SK-N-MC (cell line): Measurements from ENCODE around the gene TNFRSF14.

Experiments
- EZH2 ChIP-seq: fragments of 200-600 bp; sonication (generic); IDR thresholded peaks from one replicate; pipeline ENCODE4 v1.6.1; 2017; ENCODE audit warnings: antibody characterized with exemption
- FOXP2 ChIP-seq: optimal IDR thresholded peaks from 2 replicates; pipeline ENCODE3; 2011; ENCODE audit warnings: mild to moderate bottlenecking, moderate library complexity; ENCODE audit not compliant: insufficient read depth; ENCODE audit errors: extremely low read length, control extremely low read depth
- POLR2AphosphoS5 ChIP-seq: IDR thresholded peaks from 2 replicates; pipeline ENCODE4 v1.6.1; 2012; ENCODE audit warnings: mild to moderate bottlenecking, low read depth, low read length, borderline replicate concordance

DNA sequence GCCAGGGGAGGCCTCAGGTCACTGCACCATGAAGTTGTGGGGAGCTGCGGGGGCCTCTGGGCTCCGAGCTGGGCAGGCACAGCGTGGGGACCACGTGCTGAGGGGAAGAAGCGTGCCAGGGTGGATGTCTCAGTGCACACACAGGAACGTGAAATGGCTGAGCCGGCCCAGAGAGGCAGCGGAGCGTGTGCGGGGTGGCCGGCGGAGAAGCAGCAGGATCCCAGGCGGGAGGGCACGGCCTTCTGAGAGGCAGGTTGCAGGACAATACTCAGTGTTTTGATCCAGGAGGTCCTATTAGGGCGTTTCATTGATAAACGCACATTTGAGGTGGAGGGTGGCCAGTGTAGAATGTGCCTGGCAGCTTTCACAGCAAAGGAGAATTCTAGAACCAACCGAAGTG, 12.9 kb downstream of the TNFRSF14 start:
- TF ChIP-seq POLR2AphosphoS5 (no peak), EZH2 (no peak), FOXP2 (no peak)
